CD4-positive, alpha-beta T cell treated with Interleukin-4 for 4 hours (primary cell): Measurements from ENCODE around the gene PCDHGB2.
"Not testable (repeated sequence)": the region's sequence is repeated elsewhere in the genome, so short reads cannot be mapped to it uniquely, and the experiment has no call there.

Source experiments
- DNase-seq: peaks from one replicate; pipeline ENCODE4 v3.0.0-alpha.2; 2020

The PCDHGB2 gene

GRCh38 chr5:141359790-141360426, at the start of gene PCDHGB2:
Gene PCDHGB2 (plus strand): TSS chr5:141359994. CDS start chr5:141360136, 142 bp downstream.
- peak; percentile 30 for DNase-seq

GRCh38 chr5:141313711-141314110, 46.1 kb upstream of the PCDHGB2 start:
- DNase-seq = no peak

- DNase-seq = not testable (repeated sequence)
These were observed 42.8 kb upstream of the PCDHGB2 start for GRCh38 chr5:141316963-141317362.

- no peak for DNase-seq
These were observed 40.6 kb upstream of the PCDHGB2 start for GRCh38 chr5:141319202-141319601.

- no peak for DNase-seq
These were observed 40.1 kb upstream of the PCDHGB2 start for GRCh38 chr5:141319699-141320098.

- peak; percentile 92 for DNase-seq
These were observed 39.3 kb upstream of the PCDHGB2 start, which contains the start of gene TAF7 for GRCh38 chr5:141320225-141321169. Gene TAF7 (minus strand): TSS chr5:141320784. CDS start chr5:141320044, 740 bp downstream.

- no peak for DNase-seq
These were observed 37.5 kb upstream of the PCDHGB2 start for GRCh38 chr5:141322261-141322660.

- peak; percentile 68 for DNase-seq
These were observed 33.5 kb upstream of the PCDHGB2 start for GRCh38 chr5:141326088-141326854.

GRCh38 chr5:141328231-141328630, 31.6 kb upstream of the PCDHGB2 start:
- no peak for DNase-seq

- DNase-seq = peak; percentile 12
These were observed 29.3 kb upstream of the PCDHGB2 start, which contains the start of gene PCDHGA1 for GRCh38 chr5:141330299-141331080. Gene PCDHGA1 (plus strand): TSS chr5:141330514.

- not testable (repeated sequence) for DNase-seq
These were observed 27.2 kb upstream of the PCDHGB2 start for GRCh38 chr5:141332571-141332970.

- DNase-seq = no peak
These were observed 21.1 kb upstream of the PCDHGB2 start, which contains the start of gene PCDHGA2 for GRCh38 chr5:141338538-141339306. Gene PCDHGA2 (plus strand): TSS chr5:141338760.

- not testable (repeated sequence) for DNase-seq
These were observed 18.9 kb upstream of the PCDHGB2 start for GRCh38 chr5:141340781-141341354.

- DNase-seq = no peak
These were observed 17.0 kb upstream of the PCDHGB2 start for GRCh38 chr5:141342773-141343172.

GRCh38 chr5:141343242-141343952, 16.4 kb upstream of the PCDHGB2 start, which contains the start of gene PCDHGA3:
Gene PCDHGA3 (plus strand): TSS chr5:141343829. CDS start chr5:141344034, 205 bp downstream.
- no peak for DNase-seq

- no peak for DNase-seq
These were observed 15.8 kb upstream of the PCDHGB2 start for GRCh38 chr5:141343953-141344463.

- DNase-seq = no peak
These were observed 14.5 kb upstream of the PCDHGB2 start for GRCh38 chr5:141345327-141345726.

- DNase-seq = not testable (repeated sequence)
These were observed 13.8 kb upstream of the PCDHGB2 start for GRCh38 chr5:141346017-141346416.

GRCh38 chr5:141349917-141350619, 9.7 kb upstream of the PCDHGB2 start, which contains the start of gene PCDHGB1:
Gene PCDHGB1 (plus strand): TSS chr5:141350099. CDS start chr5:141350261, 162 bp downstream.
- DNase-seq = peak; percentile 27
